ENCODE measurements around the gene PSENEN.

DNA sequence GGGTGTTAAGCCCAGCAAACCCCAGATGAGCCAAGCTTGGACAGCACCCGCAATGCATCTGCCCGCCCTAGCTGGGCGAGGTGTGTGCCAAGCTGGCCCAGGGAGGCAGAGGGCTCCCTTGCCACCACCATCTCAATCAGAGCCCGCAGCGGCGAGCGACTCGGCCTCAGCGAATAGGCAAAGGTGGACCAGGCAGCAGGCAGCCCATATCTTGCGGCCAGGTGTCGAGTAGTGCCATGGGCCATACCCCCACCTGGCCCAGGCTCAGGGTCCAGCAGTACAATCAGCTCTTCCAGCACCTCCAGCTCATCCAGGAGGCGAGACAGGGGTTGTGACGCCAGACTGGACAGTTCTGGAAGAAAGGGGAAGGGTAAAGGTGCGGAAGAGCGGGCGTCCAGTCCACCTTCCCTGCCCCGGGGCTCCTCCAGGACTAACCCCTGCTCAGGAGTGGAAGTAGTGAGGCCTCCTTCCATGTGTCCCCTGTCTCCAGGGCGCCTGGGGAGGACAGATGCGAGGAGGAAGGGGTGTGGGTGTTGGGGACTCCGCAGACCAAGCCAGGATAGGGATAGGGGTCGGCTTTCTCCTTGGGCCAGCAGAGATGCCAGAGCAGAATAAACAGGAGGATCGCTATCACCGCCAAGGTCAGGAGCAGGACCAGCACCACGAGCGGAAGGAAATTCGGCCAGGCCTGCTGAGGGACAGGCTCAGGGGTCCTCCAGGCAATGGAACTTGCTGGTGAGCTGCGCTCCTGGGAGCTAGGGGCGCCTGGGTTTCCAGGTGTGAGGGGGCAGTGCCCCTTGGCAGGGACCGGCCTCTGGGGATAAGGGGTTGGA, 6.0 kb upstream of the PSENEN start:
- TF ChIP-seq, protein P1, sequence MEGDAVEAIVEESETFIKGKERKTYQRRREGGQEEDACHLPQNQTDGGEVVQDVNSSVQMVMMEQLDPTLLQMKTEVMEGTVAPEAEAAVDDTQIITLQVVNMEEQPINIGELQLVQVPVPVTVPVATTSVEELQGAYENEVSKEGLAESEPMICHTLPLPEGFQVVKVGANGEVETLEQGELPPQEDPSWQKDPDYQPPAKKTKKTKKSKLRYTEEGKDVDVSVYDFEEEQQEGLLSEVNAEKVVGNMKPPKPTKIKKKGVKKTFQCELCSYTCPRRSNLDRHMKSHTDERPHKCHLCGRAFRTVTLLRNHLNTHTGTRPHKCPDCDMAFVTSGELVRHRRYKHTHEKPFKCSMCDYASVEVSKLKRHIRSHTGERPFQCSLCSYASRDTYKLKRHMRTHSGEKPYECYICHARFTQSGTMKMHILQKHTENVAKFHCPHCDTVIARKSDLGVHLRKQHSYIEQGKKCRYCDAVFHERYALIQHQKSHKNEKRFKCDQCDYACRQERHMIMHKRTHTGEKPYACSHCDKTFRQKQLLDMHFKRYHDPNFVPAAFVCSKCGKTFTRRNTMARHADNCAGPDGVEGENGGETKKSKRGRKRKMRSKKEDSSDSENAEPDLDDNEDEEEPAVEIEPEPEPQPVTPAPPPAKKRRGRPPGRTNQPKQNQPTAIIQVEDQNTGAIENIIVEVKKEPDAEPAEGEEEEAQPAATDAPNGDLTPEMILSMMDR (conservative IDR thresholded peaks at IDR 0.05), result no peak
- TF ChIP-seq ZFX (IDR thresholded peaks at IDR 0.05), result no peak
